ENCODE measurements around the gene UBAC2.

GRCh38 chr13:99332456-99332855 is 131.8 kb downstream of the UBAC2 start:
- no peak for TF ChIP-seq TARDBP (IDR thresholded peaks at IDR 0.05)
- TF ChIP-seq SUZ12 (IDR thresholded peaks at IDR 0.05), result no peak
- no peak for TF ChIP-seq FOXM1 (IDR thresholded peaks at IDR 0.05; ENCODE audit: borderline replicate concordance)
- no peak for TF ChIP-seq FOXK2 (IDR thresholded peaks at IDR 0.05)
- no peak for TF ChIP-seq NFRKB (IDR thresholded peaks at IDR 0.05)
- TF ChIP-seq LEF1 (IDR thresholded peaks at IDR 0.05; ENCODE audit: borderline replicate concordance), result no peak
